DMS114 treated with DMSO at 0.1 percent for 48 hours (cell line): ENCODE measurements around the gene TANGO6.
"Not testable (repeated sequence)": the region's sequence is repeated elsewhere in the genome, so short reads cannot be mapped to it uniquely, and the experiment has no call there.

Experiments used
- DNase-seq: peaks from one replicate; lab custom pipeline; 2025; ENCODE audit not compliant: unreplicated experiment; lab: John Stamatoyannopoulos, UW

The TANGO6 gene

GRCh38 chr16:68960910-68961309 is 117.6 kb downstream of the TANGO6 start:
- DNase-seq, result no peak

GRCh38 chr16:68961778-68962402 is 118.6 kb downstream of the TANGO6 start:
- no peak for DNase-seq

- DNase-seq, result no peak
Measured at GRCh38 chr16:68969338-68969737, 126.0 kb downstream of the TANGO6 start.

GRCh38 chr16:68972013-68972412 is 128.7 kb downstream of the TANGO6 start:
- DNase-seq, result no peak

DNA sequence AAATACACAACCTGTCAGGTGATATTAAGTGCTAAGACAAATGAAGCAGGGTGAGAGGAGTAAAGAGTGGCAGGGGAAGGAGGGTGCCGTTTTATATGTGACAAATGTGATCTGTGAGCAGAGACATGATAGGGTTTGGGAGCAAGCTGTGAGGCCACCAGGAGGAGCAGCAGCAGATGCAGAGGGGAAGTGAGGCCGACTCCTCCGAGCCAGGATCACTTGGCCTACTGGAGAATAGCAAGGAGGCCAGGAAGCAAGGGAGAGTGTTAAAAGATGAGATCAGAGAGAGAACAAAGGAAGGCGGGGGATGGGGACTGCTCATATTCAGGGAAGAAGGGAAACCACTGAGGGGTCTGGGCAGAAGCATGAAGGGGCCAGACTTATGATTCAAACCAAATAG is 129.4 kb downstream of the TANGO6 start:
- DNase-seq, result no peak

DNA sequence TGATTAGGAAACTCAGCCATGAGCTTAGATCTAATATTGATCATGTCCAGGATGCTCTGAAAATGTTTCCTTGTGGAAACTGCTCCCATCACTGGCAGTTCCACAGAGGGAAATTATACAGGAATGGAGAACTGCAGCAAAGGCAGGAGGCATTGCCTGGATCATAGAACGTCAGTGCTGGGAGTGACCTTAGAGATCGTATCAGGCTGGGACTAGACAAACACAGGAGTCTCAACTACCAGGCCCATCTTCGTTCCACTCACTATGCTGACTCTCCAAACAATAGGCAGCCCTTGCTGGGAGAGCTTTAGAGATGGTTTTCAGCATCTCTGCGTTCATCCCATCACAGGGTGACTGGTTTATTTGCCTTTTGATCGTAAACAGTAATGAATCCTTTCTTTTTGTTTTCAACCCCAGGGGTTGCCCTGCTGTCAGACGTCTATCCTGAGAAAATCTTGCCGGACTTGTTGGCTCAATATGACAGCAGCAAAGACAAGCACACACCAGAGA is 130.3 kb downstream of the TANGO6 start:
- no peak for DNase-seq

DNA sequence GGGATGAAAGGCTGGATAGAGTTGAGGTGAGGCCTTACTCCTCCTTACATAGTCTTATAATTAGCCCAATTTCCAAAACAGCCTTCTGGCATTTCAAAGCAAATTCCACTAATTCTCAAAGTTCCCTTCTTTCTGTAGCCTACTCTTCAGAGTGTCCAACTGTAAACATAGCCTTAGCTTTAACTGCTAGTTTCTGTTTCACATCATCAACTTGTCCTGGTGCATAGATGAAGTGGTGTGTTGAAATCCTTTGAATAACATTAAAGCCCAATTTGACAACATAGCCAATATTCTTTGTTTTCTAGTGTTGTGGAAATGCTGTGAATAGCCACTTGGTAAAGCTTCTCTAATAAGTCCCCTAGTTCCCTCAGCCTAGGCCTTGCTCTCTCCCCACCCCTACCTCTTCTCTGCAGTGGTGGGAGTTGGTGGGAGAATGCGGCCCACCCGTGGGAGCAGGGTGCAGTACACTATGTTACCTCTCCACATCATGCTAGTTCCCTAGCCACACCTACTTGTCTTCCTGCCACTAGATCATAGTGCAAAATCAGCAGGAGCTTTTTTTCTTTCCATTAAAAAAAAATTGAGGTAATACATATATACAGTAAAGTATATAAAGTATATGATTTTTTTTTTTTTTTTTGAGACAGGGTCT is 135.1 kb downstream of the TANGO6 start:
- DNase-seq, result no peak

DNA sequence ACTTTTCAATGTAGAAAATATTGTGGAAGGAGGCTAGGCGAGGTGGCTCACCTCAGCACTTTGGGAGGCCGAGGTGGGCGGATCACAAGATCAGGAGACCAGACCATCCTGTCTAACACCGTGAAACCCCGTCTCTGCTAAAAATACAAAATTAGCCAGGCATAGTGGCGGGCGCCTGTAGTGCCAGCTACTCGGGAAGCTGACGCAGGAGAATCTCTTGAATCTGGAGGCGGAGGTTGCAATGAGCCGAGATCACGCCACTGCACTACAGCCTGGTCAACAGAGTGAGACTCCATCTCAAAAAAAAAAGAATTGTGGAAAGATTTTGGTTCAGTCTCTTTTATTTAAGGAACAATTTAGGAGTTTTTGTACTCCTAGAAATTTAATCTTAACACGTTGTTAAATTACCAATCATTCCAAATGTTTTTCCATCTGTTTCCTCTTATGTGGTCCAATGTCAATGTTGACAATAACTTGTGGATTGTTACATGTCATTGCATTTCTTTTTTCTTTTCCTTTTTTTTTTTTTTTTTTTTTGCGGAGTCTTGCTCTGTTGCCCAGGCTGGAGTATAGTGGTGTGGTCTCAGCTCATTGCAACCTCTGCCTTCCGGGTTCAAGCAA is 137.5 kb downstream of the TANGO6 start:
- DNase-seq, result no peak

- DNase-seq, result no peak
Measured at GRCh38 chr16:68981971-68982370, 138.6 kb downstream of the TANGO6 start.

- DNase-seq, result no peak
Measured at GRCh38 chr16:68984467-68984866, 141.1 kb downstream of the TANGO6 start.

GRCh38 chr16:68985268-68985667 is 141.9 kb downstream of the TANGO6 start:
- DNase-seq, result no peak

DNA sequence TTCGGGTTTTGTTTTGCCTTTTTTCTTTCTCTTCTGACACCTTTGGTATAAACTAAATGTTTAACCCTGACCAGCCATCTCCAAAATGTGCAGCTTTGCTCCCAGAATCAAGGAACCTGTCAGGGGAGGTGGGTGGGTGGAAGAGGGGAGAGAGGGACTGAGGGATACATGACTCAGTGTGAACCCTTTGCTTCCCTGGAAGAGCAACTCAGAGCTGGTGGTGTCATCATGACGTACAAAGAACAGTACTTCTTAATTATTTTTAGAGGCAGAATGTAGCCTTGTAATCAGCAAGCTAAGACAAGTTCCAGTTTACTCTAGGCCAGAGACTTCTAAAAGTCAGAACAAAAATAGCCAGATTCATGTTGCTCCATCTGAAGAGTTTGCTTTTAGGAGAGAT is 142.5 kb downstream of the TANGO6 start:
- no peak for DNase-seq

- DNase-seq, result no peak
Measured at GRCh38 chr16:68987734-68988457, 144.6 kb downstream of the TANGO6 start.

DNA sequence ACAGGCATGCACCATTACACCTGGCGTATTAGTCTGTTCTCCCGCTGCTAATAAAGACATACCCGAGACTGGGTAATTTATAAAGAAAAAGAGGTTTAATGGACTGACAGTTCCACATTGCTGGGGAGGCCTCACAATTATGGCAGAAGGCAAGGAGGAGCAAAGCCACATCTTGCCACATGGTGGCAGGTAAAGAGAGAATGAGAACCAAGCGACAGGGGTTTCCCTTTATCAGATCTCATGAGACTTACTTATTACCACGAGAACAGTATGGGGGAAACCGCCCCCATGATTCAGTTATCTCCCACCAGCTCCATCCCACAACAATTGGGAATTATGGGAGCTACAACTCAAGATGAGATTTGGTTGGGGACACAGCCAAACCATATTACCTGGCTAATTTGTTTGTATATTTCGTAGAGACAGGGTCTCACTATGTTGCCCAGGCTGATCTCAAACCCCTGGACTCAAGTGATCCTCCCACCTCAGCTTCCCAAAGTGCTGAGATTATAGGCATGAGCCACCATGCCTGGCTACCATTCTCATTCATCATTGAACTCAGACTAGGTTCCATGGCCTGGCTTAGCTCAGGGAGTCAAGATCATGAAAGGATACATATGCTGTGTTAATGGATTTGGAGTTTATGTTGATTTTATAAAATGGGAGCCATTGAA is 147.0 kb downstream of the TANGO6 start:
- not testable (repeated sequence) for DNase-seq

DNA sequence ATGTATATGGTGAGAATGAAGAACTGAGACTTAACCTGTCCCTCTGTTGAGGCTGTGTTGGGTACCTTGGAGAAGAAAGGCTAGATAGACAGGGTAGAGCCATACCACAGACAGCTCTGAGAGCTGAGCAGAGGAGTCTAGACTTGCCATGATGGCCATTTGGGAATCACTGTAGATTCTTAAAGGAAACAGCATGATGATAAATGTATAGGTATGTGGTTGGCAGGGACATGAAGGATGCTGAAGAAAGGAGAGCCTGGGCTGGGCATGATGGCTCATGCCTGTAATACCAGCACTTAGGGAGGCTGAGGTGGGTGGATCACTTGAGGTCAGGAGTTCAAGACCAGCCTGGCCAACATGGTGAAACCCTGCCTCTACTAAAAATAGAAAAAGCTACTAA is 147.7 kb downstream of the TANGO6 start:
- no peak for DNase-seq

DNA sequence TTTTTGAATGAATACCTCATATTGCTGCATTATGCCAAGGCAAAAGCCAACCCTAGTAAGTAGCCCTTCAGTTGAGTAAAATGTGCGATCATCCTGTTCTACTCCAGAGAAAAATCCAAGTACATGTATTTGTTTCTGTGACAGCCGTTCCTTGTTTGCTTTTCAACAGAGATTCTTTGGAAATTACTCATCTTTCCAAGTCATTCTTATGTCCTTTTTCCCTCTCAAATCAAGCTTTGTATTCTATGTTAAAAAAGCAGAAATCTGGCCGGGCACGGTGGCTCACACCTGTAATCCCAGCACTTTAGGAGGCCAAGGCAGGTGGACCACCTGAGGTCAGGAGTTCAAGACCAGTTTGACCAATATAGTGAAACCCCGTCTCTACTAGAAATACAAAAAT is 149.2 kb downstream of the TANGO6 start:
- no peak for DNase-seq

GRCh38 chr16:68993456-68993855 is 150.1 kb downstream of the TANGO6 start:
- DNase-seq, result no peak

DNA sequence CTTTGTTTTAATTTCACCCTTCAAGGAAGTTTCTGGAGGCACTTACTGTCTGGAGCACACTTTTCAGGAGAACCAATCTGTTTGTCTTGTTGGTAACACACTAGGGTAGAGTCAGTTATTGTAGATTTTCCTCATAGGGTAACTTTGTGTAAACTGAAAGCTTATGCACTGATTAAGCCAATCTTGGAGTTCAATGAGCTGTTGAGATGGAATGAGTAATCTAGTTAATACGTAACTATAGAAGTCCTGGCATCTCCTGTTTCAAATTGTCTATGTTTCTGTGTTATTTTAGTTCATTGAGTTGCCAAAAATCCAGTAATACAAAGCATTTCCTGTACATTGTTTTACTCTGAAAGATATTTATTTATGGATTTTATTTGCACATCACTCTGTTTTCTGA is 150.6 kb downstream of the TANGO6 start:
- no peak for DNase-seq

DNA sequence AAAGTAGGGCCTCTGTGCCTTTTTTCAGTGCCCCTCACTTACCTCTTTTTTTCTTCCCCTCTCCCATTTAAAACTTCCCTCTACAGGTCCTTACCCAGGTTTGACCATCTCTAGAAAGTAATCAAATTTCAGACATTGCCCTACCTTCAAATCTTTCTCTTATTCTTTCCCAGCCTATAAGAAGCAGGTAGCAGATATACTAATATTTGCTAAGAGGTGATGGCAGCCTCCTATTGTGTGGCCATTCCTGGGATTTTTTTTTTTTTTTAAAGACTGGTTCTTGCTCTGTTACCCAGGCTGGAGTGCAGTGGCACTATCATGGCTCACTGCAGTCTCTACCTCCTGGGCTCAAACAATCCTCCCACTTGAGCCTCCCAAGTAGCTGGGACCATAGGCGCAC is 151.0 kb downstream of the TANGO6 start:
- DNase-seq, result no peak

DNA sequence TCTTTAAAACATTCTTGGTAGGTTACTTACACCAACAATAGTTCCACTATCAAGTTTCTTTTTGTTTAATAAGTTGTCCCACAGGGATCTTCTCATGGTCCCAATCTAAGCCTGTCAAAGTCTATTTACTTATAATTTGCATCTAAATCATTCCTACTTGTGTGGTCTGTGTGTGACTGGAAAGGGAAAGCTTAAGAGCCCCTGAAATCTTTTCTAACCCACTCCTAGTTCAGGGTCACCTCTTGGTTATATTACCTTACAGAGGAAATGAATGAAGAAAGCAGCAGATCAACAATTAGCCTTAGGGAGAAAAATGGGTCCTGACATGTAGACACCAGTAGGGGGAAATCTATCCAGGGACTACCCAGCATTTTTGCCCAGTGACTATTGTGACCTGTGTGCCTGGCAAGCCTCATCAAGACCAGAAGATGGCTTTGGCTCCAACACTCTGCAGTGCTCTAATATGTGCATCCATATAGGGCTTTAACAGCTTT is 151.7 kb downstream of the TANGO6 start:
- DNase-seq, result no peak

GRCh38 chr16:68997564-68997963 is 154.2 kb downstream of the TANGO6 start:
- DNase-seq, result no peak
